GM21619 (cell line): ENCODE results near the gene PTGES3.
"Not testable (repeated sequence)": the region's sequence is repeated elsewhere in the genome, so short reads cannot be mapped to it uniquely, and the experiment has no call there.

Experiments used
- ATAC-seq: cut with Tn5 transposase; IDR thresholded peaks from one replicate; pipeline ENCODE4 v1.9.1; 2021; ENCODE audit not compliant: unreplicated experiment

PTGES3 gene

GRCh38 chr12:56688129-56688845 lies at the start of gene PTGES3:
TSS of gene PTGES3 (minus strand) at chr12:56688284. CDS start at chr12:56687999, 285 bp downstream.
- ATAC-seq = peak; percentile 58

GRCh38 chr12:56728139-56728861 lies 40.2 kb upstream of the PTGES3 start:
- ATAC-seq = no peak

- ATAC-seq = not testable (repeated sequence)
These were observed 38.2 kb upstream of the PTGES3 start for GRCh38 chr12:56726196-56726675.

GRCh38 chr12:56725723-56726102 lies 37.6 kb upstream of the PTGES3 start:
- no peak for ATAC-seq

- peak; percentile 97 for ATAC-seq
These were observed 37.1 kb upstream of the PTGES3 start, which contains the start of gene NACA for GRCh38 chr12:56724972-56725722. TSS of gene NACA (minus strand) at chr12:56725299. CDS start at chr12:56724521, 778 bp downstream.

- no peak for ATAC-seq
These were observed 36.6 kb upstream of the PTGES3 start for GRCh38 chr12:56724701-56724971.

GRCh38 chr12:56723889-56724700 lies 36.0 kb upstream of the PTGES3 start:
- ATAC-seq = no peak

- no peak for ATAC-seq
These were observed 35.3 kb upstream of the PTGES3 start for GRCh38 chr12:56723352-56723751.

GRCh38 chr12:56722832-56723231 lies 34.7 kb upstream of the PTGES3 start:
- ATAC-seq = no peak

- no peak for ATAC-seq
These were observed 33.6 kb upstream of the PTGES3 start for GRCh38 chr12:56721721-56722120.

- no peak for ATAC-seq
These were observed 33.1 kb upstream of the PTGES3 start for GRCh38 chr12:56721216-56721615.

- ATAC-seq = no peak
These were observed 32.7 kb upstream of the PTGES3 start for GRCh38 chr12:56720731-56721151.

GRCh38 chr12:56719056-56719455 lies 31.0 kb upstream of the PTGES3 start:
- no peak for ATAC-seq

GRCh38 chr12:56718636-56719035 lies 30.6 kb upstream of the PTGES3 start:
- no peak for ATAC-seq

GRCh38 chr12:56718149-56718548 lies 30.1 kb upstream of the PTGES3 start:
- ATAC-seq = no peak

GRCh38 chr12:56716933-56717880 lies 29.1 kb upstream of the PTGES3 start:
- ATAC-seq = no peak

GRCh38 chr12:56716458-56716857 lies 28.4 kb upstream of the PTGES3 start:
- no peak for ATAC-seq

- no peak for ATAC-seq
These were observed 27.7 kb upstream of the PTGES3 start for GRCh38 chr12:56715798-56716197.

- no peak for ATAC-seq
These were observed 26.4 kb upstream of the PTGES3 start for GRCh38 chr12:56714431-56714929.

GRCh38 chr12:56713345-56713744 lies 25.3 kb upstream of the PTGES3 start:
- ATAC-seq = no peak
